Measurements from ENCODE around the gene MRAP.

Gene MRAP

GRCh38 chr21:32306021-32306780 is 7.5 kb downstream of the MRAP start:
- Histone ChIP-seq H4K20me1 (ENCODE audit: insufficient read depth, low read length) (no peaks in the 10 kb centered on the region), H3K4me1 (ENCODE audit: insufficient read depth, low read length, severe bottlenecking) (no peaks in the 10 kb centered on the region), H3K27me3 (ENCODE audit: insufficient read depth, low read length) (no peaks in the 10 kb centered on the region), H3K4me3 (ENCODE audit: low read depth, low read length, poor library complexity, severe bottlenecking) (no peak overlapping the region), H3F3A (ENCODE audit: insufficient read depth, low read length) (no peaks in the 10 kb centered on the region), H3K27ac (ENCODE audit: low read depth, low read length, poor library complexity, severe bottlenecking) (no peak overlapping the region), H3K36me3 (ENCODE audit: insufficient read depth, low read length) (peaks cover 34% of the 10 kb centered on the region; the same call in 1 of the 2 replicates), H3K9me2 (ENCODE audit: low read depth, low read length) (no peaks in the 10 kb centered on the region), H2AFZ (ENCODE audit: low read length) (no peak overlapping the region), H3K9me3 (ENCODE audit: low read length) (no peaks in the 10 kb centered on the region), H3K4me2 (ENCODE audit: low read length) (no peak overlapping the region), H3K79me2 (ENCODE audit: insufficient read depth, low read length) (no peaks in the 10 kb centered on the region), H3K9ac (ENCODE audit: low read length) (no peak overlapping the region)
- peak; percentile 9; the same call in 1 of the 2 replicates for TF ChIP-seq CTCF (IDR thresholded peaks at IDR 0.05; ENCODE audit: low read length)
- TF ChIP-seq EZH2 (IDR thresholded peaks at IDR 0.05; ENCODE audit: borderline replicate concordance, low read length), result no peak

GRCh38 chr21:32307706-32308105 is 9.1 kb downstream of the MRAP start:
- no peaks in the 10 kb centered on the region for H3K9me3 ChIP-seq (ENCODE audit: low read length)
- peaks cover 35% of the 10 kb centered on the region for H3K36me3 ChIP-seq (ENCODE audit: insufficient read depth, low read length)
- H3K27me3 ChIP-seq (ENCODE audit: insufficient read depth, low read length), result no peaks in the 10 kb centered on the region
- H3K27ac ChIP-seq (ENCODE audit: low read depth, low read length, poor library complexity, severe bottlenecking), result no peak overlapping the region
- H3K4me1 ChIP-seq (ENCODE audit: insufficient read depth, low read length, severe bottlenecking), result no peaks in the 10 kb centered on the region
- no peaks in the 10 kb centered on the region for H4K20me1 ChIP-seq (ENCODE audit: insufficient read depth, low read length)
- H3K79me2 ChIP-seq (ENCODE audit: insufficient read depth, low read length), result no peaks in the 10 kb centered on the region
- no peak for TF ChIP-seq EZH2 (IDR thresholded peaks at IDR 0.05; ENCODE audit: borderline replicate concordance, low read length)
- TF ChIP-seq CTCF (IDR thresholded peaks at IDR 0.05; ENCODE audit: low read length), result no peak
- H3K4me2 ChIP-seq (ENCODE audit: low read length), result no peak overlapping the region
- no peaks in the 10 kb centered on the region for H3K9me2 ChIP-seq (ENCODE audit: low read depth, low read length)
- H2AFZ ChIP-seq (ENCODE audit: low read length), result no peak overlapping the region
- H3F3A ChIP-seq (ENCODE audit: insufficient read depth, low read length), result no peaks in the 10 kb centered on the region
- H3K4me3 ChIP-seq (ENCODE audit: low read depth, low read length, poor library complexity, severe bottlenecking), result no peak overlapping the region
- H3K9ac ChIP-seq (ENCODE audit: low read length), result no peak overlapping the region

GRCh38 chr21:32308696-32309095 is 10.0 kb downstream of the MRAP start:
- Histone ChIP-seq H3K27me3 (ENCODE audit: insufficient read depth, low read length) (no peaks in the 10 kb centered on the region), H4K20me1 (ENCODE audit: insufficient read depth, low read length) (no peaks in the 10 kb centered on the region), H3K9ac (ENCODE audit: low read length) (no peak overlapping the region), H3K79me2 (ENCODE audit: insufficient read depth, low read length) (no peaks in the 10 kb centered on the region), H3F3A (ENCODE audit: insufficient read depth, low read length) (no peaks in the 10 kb centered on the region), H3K36me3 (ENCODE audit: insufficient read depth, low read length) (peaks cover 44% of the 10 kb centered on the region), H3K4me2 (ENCODE audit: low read length) (no peak overlapping the region), H2AFZ (ENCODE audit: low read length) (no peak overlapping the region), H3K9me2 (ENCODE audit: low read depth, low read length) (no peaks in the 10 kb centered on the region), H3K9me3 (ENCODE audit: low read length) (no peaks in the 10 kb centered on the region), H3K4me3 (ENCODE audit: low read depth, low read length, poor library complexity, severe bottlenecking) (no peak overlapping the region), H3K4me1 (ENCODE audit: insufficient read depth, low read length, severe bottlenecking) (no peaks in the 10 kb centered on the region), H3K27ac (ENCODE audit: low read depth, low read length, poor library complexity, severe bottlenecking) (no peak overlapping the region)
- no peak for TF ChIP-seq EZH2 (IDR thresholded peaks at IDR 0.05; ENCODE audit: borderline replicate concordance, low read length)
- no peak for TF ChIP-seq CTCF (IDR thresholded peaks at IDR 0.05; ENCODE audit: low read length)
